IPS-11a (cell line): ENCODE results near the gene CCNG1.
A peak's percentile ranks its signal among the peaks of the same experiment; 100 is the strongest.
"Not testable (repeated sequence)": the region's sequence is repeated elsewhere in the genome, so short reads cannot be mapped to it uniquely, and the experiment has no call there.

ENCODE experiments used
- H3K4me3 ChIP-seq: one replicate; pipeline ENCODE4 v1.5.1; 2013; ENCODE audit warnings: low read depth, low read length, control low read depth

CCNG1 gene

DNA sequence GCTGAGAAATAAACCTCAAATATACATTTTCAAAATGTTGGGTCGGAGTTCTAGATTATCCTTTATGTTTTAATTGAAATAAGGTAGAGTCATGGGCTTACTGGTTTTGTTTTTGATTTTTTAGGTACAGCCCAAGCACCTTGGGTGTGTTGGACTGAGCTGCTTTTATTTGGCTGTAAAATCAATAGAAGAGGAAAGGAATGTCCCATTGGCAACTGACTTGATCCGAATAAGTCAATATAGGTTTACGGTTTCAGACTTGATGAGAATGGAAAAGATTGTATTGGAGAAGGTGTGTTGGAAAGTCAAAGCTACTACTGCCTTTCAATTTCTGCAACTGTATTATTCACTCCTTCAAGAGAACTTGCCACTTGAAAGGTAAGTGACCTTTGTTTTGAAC is 3.6 kb downstream of the CCNG1 start:
- no peak overlapping the region for H3K4me3 ChIP-seq

DNA sequence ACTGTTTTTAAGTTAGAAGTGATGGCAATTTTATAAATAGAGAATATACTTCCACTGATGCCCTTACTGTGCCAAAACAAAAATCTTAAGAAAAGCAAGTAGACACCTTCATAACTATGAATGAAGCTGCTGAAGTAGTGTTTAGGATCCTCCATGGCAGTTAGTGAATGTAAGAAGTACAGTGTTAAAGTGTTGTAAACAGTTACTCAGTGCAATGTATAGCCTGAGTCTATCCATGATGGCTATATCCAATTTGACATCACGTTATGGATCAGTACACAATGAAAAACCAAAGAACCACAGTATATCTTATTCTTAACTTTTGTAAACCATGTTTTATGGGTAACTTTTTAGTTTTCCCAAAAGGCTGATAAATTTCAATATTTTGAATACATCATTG is 7.1 kb downstream of the CCNG1 start:
- H3K4me3 ChIP-seq = no peak overlapping the region

DNA sequence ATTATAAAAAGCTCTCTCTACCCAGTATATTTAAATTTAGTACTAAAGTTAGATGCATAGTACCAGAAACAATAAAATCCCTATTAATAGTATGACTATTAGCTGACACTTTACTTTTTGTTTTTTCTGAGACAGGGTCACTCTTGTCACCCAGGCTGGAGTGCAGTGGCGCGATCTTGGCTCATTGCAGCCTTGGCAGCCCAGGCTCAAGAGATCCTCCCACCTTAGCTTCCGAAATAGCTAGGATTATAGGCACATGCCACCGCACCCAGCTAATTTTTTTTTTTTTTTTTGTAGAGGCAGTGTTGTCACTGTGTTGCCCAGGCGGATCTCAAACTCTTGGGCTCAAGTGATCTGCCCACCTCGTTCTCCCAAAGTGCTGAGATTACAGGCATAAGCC is 8.0 kb downstream of the CCNG1 start:
- H3K4me3 ChIP-seq = no peak overlapping the region

DNA sequence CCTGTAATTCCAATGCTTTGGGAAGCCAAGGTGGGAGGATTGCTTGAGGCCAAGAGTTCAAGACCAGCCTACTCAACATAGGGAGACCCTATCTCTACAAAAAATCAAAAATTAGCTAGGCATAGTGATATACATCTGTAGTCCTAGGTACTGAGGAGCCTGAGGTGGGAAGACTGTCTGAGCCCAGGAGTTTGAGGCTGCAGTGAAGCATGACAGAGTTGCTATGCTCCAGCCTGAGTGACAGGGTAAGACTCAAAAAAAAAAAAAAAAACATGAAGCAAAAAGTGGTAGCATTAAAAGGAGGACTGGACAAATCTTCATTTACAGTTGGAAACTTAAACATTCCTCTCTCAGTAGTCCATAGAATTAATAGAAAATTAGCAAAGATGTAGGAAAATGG is 9.8 kb downstream of the CCNG1 start:
- no peak overlapping the region for H3K4me3 ChIP-seq

DNA sequence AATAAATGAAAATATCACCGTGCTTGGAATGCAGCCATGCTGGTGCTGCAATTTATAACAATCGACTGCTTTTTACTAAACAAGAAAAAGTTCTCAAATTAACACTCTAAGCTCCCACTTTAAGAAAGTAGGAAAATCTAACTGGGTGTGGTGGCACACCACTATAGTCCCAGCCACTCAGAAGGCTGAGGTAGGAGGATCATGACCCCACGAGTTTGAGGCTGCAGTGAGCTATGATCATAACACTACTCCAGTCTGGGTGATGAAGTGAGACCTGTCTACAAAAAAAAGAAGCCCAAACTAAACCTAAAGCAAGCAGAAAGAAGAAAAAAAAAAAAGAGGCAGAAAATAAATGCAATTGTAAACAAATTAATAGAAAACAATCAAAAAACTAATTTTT is 10.5 kb downstream of the CCNG1 start:
- no peak overlapping the region for H3K4me3 ChIP-seq

DNA sequence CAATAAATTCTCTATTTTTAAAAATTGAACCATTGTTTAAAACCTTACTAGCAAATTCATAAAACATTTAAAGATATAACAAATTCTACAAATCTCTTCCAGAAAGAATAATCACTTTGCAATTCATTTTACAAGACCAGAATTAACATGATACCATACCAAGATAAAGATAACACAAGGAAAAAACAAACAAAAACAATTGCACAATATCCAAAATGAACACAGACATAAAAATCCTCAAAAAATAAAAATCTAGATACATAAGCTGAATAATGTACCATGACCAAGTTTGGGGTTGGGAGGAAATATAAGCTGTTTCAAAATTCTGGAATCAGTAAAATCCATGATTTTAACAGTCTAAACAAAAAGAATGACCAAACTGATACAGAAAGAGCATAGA is 11.1 kb downstream of the CCNG1 start:
- no peak overlapping the region for H3K4me3 ChIP-seq

DNA sequence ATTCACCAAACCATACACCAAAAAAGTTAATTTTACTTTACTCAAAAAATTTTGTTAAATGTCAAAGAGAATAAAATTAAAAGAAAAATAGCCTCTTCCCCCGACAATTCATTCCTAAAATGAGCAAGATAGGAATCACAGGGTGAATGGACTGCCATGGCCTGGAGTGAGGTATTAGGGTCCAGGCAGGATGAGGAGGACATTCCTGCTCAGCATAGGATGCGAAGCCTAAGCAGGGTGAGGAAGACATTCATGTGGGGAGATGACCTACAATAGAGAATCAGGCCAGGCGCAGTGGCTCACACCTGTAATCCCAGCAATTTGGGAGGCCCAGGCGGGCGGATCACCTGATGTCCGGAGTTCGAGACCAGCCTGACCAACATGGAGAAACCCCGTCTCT is 14.1 kb downstream of the CCNG1 start:
- no peak overlapping the region for H3K4me3 ChIP-seq

DNA sequence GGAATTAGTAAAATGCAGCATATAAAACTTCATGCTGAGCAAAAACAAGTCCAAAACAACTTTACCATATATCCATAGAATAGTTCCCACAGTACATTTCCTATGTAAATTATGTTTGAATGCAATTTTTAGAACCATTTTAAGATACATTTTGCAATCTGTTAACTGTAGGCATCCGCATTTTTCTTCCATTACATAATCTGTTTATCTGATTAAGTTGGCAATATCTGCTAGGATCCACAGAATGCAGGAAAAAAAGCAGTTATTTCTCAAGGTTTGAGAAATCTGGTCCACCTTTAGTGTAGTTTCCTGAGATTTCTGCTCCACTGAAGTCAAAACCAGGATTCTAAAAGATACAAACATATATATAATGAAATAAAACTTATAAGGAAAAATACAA is 16.3 kb downstream of the CCNG1 start:
- H3K4me3 ChIP-seq = no peak overlapping the region

DNA sequence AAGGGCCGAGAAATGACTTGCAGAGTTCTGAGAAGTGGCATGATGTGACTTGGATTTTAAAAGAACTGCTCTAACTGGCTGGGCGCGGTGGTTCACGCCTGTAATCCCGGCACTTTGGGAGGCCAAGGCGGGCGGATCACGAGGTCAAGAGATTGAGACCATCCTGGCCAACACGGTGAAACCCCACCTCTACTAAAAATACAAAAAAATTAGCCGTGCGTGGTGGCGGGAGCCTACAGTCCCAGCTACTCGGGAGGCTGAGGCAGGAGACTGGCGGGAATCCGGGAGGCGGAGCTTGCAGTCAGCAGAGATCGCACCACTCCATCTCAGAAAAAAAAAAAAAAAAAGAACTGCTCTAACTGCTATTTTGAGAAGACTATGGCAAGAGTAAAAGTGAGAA is 18.0 kb downstream of the CCNG1 start:
- not testable (repeated sequence) for H3K4me3 ChIP-seq

DNA sequence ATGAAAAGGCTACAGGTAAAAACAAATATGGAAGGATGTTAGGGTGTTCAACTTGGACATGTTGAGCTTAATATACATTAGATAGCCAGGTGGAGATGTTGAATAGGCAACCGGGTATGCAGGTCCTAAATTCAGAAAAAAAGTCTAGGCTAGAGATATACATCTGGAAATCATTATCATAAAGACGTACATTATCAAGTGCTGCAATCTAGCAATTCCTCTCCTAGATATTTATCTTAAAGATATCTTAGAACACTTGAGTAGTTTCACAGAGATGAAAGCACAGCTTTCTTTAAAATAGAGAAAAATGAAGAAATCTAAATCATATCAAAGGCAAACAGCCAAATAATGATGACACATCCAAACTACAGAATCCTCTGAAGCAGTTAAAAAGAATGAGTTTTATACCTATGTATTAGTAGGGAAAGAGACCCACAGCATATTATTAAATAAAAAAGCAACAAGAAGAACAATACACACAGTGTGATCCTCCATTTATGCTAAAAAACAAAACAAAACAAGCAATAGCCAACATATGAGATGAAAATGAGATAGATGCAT is 18.7 kb downstream of the CCNG1 start:
- H3K4me3 ChIP-seq = no peak overlapping the region

DNA sequence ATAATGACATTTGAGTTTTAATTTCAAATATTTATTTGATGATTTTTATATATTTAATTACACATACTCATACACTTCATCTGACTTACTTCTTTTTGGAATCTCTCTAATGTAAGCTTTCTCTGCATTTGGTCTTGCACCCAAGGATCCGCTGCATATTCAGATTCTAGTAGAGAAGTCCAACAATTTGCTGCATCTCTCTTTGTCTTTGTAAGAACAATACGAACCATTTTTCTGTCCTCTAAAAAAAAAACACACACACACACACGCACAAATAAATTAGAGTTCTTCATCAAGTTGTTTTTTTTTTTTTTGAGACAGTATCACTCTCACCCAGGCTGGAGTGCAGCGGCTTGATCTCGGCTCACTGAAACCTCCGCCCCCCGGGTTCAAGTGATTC is 19.4 kb downstream of the CCNG1 start:
- H3K4me3 ChIP-seq = no peak overlapping the region

DNA sequence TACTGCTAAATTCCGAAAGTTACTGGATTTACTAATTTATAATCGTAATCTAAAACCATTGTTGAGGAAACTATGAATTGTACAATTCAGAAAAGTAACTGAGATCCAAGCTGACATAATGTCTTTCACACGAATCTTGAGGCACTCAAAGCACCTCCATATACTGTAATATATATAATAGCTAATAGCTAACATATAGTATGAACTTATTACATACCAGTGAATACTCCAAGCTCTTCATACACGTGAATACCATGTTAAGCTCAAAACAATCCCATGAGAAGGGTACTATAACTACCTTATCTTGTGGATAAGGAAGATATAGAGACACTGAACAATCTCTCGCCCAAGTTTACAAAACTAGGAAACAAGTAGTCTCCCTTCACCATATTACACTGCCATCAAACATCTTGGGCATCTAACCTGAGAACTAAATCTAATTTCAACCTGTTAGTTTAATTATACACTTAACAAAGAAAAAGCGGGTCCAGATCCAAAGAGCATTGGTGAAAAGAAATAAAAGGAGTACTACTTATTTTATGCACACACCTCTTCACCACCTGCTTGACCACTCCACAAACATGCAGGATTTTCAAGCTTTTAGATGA is 21.5 kb downstream of the CCNG1 start:
- H3K4me3 ChIP-seq = peak overlapping the region; percentile 64

DNA sequence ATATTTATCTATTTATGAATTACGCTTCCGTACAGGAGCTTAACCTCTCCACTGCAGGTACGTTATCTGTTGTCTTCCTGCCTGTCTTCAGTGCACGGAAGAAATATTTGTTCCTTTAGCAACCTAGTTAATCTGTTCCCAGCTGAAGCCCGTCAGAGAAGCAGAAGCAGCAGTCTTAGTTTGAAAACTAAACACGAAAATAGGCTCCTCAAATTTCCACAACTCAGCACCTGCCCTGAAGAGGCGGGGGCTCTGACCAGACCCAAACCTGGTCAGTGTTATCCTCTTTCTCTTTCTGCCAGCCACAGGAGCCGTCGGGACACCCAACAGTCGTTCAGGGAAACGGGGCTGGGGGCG is 22.0 kb downstream of the CCNG1 start:
- H3K4me3 ChIP-seq = peak overlapping the region; percentile 64

DNA sequence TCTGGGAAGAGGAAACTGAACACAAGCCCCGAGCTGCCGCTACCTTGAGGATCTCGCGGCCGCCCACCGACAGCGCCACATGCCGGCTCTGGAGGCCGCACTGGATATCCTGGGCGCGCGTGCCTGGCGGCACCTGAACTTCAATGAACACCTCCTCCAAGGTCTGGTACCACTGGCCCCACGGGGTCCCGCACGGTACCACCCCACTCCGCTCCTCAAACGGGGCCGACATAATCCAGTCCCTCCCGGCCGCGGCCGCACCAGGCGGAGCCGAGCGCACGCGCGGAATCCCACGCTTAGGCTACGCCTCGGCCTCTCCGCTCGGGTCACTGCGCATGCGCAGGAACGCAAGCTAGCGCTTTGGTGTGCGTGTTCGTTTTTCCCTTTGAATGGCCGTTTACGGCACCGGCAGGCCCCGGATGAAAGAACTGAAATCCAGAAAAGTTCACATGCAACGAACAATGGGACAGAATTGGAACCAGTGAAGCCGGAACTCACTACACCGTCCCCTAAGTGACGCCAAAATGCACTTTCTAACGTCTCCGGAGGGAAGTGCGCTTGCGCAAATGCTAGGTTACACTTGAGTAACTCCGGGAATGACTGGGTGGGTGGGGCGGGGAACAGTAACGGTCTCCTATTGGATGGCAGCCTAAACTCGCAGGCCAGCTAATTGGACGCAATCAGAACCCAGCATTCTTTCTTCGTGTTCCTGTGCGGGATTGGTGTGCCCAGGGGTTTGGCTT is 22.6 kb downstream of the CCNG1 start, which contains the start of gene NUDCD2:
Gene NUDCD2 (minus strand): TSS at position 284 of the 743 bp plus-strand sequence. CDS start 52 bp downstream, at position 232.
- H3K4me3 ChIP-seq = peak within 1 kb of the TSS; percentile 81

DNA sequence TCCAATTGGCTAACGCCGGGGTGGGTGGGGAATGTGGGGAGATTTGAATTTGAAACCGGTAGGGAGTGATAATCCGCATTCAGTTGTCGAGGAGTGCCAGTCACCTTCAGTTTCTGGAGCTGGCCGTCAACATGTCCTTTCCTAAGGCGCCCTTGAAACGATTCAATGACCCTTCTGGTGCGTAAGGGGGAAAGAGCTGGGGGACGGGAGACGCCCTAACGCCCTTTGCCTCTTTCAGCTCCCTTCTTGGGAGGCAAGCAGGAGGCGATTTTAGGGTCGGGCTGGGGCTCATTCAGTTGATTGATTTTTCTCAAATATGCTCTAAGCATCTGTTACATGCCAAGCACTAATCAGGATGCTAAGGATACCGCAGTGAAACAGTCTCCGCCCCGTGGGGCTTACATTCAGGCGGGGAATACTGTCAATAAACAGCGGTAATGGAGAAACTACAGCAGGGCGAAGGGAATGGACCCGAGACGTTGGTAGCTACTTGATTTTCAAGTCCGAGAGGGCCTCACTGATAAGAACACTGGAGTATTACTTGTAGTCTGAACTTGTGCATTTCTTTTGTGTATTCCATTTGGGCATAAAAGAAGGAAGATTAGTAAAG is 23.3 kb downstream of the CCNG1 start, which contains the start of gene HMMR:
Gene HMMR (plus strand): TSS at position 71 of the 610 bp plus-strand sequence. CDS start 61 bp downstream, at position 132.
- peak within 1 kb of the TSS; percentile 81 for H3K4me3 ChIP-seq

DNA sequence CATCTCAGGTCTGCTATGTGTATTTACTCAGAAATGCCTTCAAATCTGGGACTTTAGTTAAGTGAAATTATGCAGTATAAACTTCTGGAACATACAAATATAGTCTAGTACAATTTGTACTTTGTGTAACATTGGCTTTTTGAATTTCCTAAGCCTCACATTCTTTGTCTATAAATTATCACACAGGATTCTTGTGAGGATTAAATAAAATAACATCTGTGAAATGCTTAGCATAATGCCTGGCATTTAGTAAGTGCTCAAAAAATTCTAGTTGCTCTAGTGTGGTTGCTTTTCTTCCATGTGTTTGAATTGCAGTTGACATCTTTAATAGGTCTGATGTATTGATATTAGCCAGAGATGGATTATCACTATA is 25.7 kb downstream of the CCNG1 start:
- H3K4me3 ChIP-seq = no peak overlapping the region

DNA sequence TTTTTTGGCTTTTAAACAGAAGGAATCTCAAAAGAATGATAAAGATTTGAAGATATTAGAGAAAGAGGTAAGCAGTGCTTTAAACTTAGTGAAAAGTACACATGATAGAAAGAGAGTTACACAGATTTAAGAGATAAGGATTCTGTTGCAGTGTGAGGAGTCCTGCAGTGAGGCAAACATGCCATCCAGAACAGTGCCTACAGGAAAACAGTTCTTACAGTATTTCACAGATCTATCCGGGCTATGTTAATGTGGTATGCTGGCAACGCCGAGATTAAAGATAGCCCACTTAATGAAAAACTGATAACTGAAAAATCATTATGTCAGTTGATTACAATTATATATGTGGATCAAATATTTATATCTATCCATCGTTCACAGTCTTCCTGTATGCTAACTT is 30.3 kb downstream of the CCNG1 start:
- no peak overlapping the region for H3K4me3 ChIP-seq

DNA sequence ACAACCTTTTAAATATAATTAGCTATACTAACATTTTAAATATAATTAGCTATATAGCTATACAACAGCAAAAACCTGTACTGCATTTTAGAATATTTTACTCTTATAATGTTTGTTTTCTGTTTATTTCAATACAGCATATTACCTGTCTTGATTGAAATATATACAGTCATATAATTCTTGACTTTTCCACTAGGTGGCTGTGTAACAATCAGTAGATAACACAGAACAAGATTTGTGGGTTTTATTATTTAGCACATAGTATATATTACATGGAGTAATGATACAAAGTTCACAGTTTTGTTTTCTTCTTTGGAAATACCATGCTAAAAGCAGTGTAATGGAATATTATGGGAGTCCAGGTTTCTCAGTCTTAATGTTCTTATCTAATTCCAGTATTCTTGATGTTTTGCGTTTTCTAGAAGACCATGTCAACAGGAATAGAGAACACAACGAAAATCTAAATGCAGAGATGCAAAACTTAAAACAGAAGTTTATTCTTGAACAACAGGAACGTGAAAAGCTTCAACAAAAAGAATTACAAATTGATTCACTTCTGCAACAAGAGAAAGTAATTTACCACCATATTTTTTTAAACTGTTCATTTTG is 36.3 kb downstream of the CCNG1 start:
- H3K4me3 ChIP-seq = no peak overlapping the region

DNA sequence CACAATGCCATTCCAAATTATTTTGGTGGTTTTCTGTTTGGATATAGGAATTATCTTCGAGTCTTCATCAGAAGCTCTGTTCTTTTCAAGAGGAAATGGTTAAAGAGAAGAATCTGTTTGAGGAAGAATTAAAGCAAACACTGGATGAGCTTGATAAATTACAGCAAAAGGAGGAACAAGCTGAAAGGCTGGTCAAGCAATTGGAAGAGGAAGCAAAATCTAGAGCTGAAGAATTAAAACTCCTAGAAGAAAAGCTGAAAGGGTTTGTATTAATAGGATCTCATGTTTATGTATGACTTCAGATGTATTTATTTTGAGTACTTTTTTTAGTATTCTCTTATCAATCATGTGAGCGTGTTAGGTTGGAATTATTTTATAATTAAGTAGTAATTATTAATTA is 38.0 kb downstream of the CCNG1 start:
- H3K4me3 ChIP-seq = no peak overlapping the region

DNA sequence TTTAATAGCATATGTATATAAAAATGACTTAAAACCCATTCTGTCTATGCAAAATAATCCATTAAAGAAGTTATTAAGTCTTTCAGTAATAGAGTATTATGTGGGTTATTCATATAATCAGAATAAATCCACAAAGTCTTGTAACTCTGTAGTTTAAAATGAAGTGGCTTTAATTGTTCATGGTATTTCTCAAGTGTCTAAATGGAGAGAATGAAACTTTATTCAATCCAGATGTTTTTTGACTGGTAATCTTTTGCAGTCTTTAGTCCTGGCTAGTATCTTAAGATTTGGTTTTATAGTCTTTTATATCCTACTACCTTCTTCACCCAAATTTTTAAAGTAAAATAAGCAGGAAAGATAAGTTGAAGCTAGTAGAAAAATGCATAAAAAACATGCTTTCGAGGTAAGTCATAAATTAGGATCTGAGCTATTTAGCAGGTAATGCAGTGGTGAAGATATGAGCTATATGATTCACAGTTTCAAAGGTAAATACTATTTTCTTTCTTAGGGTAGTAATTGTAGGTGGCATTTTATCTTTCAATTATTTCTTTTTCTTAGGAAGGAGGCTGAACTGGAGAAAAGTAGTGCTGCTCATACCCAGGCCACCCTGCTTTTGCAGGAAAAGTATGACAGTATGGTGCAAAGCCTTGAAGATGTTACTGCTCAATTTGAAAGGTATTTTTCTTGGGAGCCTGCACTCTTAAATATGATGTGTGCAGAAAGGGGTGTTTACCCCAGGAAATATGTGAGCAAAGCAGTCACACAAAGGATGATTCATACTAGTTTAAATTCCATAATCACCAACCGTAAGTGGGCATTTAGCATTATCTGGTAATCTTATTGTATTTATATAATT is 41.0 kb downstream of the CCNG1 start:
- H3K4me3 ChIP-seq = no peak overlapping the region

DNA sequence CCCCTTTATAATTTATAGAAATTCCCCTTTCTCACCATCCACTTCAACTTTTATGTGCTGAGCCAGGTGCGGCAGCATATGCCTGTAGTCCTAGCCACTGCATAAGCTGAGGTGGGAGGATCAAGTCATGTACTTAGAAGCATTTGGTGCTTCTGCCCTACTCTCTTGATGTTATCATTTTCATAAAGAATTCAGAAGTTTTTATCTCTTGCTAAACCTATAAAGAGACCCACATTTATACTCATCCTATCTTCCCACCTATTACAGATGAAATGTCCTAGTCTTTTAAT is 41.5 kb downstream of the CCNG1 start:
- H3K4me3 ChIP-seq = no peak overlapping the region
